SH-SY5Y (cell line): ENCODE data around the gene ETV6.

ENCODE experiments used
- GATA2 ChIP-seq: IDR thresholded peaks from 2 replicates; pipeline ENCODE4 v1.6.1; 2011; ENCODE audit warnings: mild to moderate bottlenecking, low read depth, low read length
- GATA3 ChIP-seq: IDR thresholded peaks from 2 replicates; pipeline ENCODE4 v1.6.1; 2011; ENCODE audit warnings: low read depth, mild to moderate bottlenecking, low read length, moderate library complexity

GRCh38 chr12:11749943-11750690 is 100.6 kb downstream of the ETV6 start:
- TF ChIP-seq GATA3 (no peak), GATA2 (no peak)
